ENCODE results near the gene LRRC7.
"Not testable (repeated sequence)": the region's sequence is repeated elsewhere in the genome, so short reads cannot be mapped to it uniquely, and the experiment has no call there.

Gene LRRC7

DNA sequence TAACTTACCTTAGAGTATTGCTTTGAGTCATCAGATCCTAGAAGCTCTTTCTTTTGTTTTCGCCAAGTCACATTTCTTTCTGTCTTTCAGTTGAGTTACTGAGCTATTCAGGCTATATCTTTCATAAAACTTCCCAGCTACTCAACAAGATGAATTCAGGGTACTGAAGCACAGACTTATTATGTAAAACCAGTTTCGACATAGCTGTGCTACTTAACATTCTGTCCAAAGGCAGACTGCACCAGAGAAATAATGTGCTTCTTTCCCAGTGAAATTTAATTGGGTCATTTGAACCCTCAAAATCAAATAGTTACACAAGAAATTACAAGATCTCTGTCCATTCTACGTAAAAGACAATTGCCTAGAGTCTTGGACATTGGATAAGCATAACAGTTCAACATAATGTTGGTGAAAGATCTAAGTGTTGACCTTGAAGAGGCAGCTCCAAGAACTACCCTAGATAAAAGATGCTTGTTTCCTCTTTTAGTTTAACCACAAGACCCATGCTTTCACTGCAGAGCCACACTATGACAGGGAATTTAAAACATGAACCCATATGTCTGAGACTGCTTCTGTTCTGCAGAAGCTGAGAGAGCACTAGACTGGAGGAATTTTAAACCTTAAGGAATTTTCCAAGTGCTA, 474.5 kb downstream of the LRRC7 start:
- DNase-seq (ENCODE audit: low spot score), result no peak

DNA sequence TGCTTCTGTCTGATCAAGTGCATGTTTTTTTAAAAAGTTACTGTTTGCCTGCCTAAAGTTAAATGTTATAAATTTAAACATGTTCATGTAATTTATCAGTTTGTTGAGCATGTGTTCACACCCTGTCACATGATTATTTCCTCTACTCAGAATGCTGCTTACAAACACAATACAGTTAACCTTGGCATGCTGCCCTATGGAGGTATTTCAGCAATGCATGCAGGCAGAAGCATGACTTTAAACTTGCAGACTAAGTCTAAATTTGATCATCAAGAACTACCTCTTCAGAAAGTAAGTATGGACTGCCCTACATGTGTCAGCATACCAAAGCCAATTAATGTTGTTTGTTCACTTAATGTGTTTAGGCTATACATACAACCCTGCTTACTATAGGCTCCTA, 476.1 kb downstream of the LRRC7 start:
- DNase-seq (ENCODE audit: low spot score), result peak; percentile 47

DNA sequence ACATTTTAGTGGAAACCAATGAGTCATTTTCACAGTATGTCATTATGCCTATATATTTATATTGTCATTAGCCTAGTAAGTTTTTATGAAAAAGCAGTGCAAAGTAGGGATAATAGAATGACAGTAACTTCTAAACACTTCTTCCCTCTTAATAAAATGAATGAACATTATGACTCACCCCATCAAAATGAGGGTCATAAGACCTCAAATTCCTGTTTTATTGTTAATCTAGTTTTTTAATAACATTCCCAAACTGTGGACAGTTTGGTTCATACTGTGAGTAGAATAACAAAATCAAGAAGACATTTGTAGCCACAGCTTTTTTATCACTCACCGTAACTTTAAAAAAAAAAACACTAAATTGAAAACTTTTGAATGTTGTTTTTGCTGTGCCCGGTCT, 477.1 kb downstream of the LRRC7 start:
- peak; percentile 48 for DNase-seq (ENCODE audit: low spot score)

DNA sequence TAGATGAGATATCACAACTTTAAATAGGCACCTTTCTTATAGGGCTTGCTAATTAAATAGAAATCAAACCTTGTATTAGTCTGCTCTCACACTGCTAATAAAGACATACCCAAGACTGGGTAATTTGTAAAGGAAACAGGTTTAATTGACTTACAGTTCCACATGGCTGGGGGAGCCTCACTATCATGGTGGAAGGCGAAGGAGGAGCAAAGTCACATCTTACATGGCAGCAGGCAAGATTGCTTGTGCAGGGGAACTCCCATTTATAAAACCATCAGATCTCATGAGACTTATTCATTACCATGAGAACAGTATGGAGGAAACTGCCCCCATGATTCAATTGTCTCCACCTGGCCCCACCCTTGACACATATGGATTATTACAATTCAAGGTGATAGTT, 477.9 kb downstream of the LRRC7 start:
- DNase-seq (ENCODE audit: low spot score), result not testable (repeated sequence)

DNA sequence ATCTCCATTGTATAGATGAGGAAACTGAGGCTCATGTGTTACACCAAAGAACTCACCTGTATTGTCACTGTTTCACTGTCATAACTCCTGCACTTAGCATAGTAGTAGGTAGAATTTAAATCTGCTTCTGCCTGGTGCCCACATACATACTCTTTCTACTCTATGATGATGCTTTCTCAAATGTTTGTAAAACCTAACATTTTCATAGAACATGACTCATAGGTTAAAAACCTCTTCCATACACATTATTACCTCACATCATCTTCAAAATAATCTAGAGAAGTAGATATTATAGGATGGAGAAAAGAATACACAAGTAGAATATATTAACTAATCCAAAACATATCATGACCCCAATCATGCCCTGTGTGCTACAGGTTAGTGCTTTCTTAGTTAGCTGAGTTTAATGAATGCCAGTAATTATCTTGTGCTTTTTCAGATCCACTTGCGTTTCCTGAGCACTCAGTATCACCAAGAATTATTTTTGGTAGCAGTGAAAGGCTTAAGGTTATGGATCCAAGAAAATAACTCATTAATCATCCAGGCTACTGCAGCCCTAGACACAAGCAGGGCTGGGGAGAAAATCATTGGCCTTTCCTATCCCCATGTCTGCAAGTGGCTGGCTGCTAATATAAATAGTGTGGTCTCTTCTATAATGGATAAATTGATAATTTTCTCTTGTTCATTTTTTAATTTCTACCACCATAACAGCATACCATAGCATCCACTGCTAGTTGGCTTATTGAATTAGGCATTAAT, 480.8 kb downstream of the LRRC7 start:
- DNase-seq (ENCODE audit: low spot score), result no peak

DNA sequence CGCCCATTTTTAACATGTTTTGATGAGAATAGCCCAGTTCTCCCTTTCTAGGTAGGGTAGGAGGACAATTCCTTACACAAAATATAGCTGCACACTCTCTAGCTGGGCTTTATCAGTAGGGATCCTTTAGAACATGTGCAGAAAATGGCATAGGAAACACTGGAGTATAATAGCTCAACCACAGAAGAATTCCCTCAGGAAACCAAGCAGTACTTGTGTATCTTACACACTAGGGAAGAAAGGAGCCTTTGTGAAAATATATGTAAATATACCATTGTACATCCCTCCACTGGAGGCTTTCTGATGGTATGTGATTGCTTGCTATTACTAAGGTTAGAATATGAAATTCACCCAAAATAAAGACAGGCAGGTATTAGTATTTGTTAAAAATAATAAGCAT, 484.2 kb downstream of the LRRC7 start:
- DNase-seq (ENCODE audit: low spot score), result no peak

DNA sequence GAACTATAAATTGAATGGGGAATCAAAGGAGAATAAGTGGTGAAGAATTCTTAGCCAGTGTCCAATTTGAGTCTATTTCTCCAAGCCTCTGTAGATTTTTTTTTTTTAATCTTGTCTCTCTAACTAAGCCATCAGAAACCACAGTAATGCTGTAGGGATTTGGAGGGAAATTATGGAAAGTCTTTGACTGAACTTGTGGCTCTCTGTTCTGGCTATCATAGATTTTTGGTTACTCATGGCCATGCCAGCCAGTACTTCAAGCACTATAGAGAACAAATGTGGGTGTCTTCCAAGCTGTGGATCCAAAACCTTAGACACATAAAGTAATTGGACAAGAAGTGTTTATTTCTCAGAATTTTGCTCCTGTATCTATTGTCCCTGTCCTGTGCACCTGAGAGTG, 489.8 kb downstream of the LRRC7 start:
- DNase-seq (ENCODE audit: low spot score), result no peak

DNA sequence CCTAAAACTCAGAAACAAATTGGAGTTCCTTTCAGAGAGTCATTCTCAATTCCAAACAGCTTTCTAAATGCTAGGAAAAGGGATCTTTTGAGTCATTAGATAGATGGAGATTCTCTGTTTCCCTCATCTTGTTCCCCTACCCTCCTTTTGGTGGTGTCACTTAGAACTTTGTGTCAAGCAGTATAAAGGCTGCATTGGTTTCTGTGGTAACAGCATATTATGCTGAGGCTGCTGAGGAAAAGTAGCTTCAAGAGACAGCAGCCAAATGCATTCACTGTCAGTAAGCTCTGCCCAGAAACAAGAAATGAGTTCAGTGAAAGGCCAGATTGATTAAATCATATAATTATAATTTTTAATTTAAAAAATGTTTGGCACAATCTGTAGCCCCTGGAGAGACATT, 493.5 kb downstream of the LRRC7 start:
- DNase-seq (ENCODE audit: low spot score), result no peak

DNA sequence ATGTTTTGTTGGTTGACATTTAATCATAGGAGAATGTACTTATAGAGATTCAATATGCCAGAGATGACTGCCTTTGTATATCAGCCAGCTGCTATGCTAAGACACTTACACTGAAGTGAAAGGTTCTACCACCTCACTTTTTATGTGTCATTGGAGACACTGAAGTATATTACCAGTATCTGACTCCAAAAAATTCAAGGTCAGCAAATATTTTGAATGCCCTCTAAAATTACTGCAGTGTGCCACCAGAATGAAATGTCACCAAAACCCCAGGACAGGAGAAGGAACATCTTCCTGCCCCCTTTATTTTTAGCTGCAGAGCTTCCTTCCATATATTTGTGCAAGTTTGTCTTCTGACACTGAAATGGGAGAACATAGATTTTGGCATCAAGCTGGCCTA, 496.1 kb downstream of the LRRC7 start:
- no peak for DNase-seq (ENCODE audit: low spot score)

DNA sequence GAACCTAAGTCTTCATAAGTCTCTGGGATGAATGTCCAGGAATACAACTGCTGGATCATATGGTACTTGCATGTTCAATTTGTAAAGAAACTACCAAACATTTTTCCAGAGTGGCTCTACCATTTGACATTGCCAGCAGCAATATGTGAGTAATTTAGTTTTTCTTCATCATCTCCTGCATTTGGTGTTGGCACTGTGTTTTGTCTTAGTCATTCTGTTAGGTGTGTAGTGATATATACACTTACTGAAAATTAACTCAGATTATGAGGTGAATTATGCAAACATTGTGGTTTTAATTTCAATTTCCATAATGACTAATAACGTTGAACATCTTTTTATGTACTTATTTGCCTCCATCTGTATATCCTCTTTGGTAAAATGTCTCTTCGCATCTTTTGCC, 499.0 kb downstream of the LRRC7 start:
- DNase-seq (ENCODE audit: low spot score), result no peak

DNA sequence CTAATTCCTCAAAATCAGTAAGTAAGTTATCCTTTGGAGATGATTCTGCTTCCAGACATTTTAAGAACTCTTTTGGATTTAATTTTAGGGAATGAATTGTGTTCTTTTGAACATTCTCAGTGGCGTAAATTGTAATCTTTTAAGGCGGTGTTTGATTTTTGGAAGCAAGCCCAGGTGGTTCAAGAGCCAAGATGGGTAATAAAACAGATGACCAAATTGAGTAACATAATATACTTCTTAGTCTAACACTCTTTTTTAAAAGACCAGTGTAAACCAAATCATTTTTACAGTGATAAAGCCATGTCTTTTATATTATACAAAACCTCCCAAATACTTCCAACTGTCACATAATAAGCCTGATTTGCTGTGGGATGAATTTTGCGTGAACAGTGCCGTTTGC, 503.9 kb downstream of the LRRC7 start:
- DNase-seq (ENCODE audit: low spot score), result no peak

DNA sequence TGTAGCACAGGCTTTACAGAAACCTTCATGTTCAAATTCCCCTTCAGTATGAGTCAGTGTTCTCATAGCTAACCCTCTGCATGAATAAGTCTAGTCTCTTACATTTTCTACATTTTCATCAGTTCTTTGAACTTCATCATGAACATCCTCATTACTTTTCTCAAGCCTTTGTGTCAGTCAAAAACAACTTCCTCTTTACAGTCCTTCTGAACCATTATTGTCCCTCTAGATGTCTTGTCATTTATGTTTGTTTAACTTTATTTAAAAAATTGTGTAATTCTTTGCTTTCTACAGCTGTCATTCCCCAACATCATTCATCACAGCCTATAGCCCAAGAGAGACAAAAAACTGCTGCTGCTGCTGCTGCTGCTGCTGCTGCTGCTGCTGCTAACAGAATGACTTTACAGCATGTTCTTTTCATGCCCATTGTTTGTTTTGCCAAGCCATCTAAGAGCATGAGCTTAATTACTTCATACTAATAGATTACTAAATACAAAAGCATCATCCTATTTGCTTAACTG, 504.6 kb downstream of the LRRC7 start:
- no peak for DNase-seq (ENCODE audit: low spot score)

DNA sequence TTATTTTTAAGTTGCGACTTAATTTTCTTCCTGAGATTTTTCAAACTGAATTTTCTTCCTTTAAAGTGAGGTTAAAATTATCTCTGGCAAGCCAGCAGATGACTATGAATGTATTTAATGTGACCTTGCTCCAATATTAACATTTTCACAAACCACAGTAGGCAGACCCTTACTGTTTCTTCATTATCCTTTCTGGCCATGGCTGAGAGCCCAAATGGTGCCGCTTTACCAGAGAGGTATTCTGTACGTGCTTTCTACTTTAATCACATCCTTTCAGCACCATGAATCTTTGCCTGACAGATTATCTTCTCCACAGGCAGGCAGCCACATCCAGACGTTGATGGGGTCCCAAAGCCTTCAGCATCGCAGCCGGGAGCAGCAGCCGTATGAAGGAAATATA, 508.0 kb downstream of the LRRC7 start:
- no peak for DNase-seq (ENCODE audit: low spot score)

DNA sequence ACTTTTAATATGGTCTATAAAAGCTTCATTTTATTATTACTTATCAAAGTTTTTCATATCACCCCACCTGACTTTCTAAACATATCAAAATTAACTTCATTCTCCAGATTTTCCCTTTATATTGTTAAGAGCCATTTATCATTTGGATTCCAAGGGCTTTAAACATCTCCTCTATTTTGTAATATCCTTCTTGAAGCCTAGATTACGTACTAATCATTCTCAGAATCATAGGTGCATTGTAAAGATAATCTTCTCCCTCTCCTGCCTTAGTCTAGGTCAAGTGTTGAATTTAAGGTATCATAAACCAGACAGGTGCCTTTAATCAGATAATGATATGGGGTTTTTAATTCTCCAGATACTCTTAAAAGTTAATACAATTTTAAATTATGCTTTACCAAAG, 509.3 kb downstream of the LRRC7 start:
- DNase-seq (ENCODE audit: low spot score), result no peak

DNA sequence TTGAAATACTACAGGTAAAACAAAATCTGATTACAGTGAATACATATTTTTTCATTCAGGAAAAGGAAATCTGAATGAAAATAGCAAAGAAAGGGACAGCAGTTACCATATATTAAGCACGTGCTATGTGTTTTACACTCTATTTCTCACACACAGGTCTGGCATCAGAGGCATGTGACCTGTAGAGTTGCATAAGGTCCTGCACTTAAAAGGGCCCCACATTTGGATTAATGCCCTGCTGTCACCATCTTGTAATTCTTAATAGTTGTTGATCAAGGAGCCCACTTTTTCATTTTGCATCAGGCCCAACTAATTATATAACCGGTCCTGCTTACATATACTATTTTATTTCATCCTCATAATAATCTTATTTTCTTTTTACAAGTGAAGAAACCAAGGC, 511.8 kb downstream of the LRRC7 start:
- no peak for DNase-seq (ENCODE audit: low spot score)

DNA sequence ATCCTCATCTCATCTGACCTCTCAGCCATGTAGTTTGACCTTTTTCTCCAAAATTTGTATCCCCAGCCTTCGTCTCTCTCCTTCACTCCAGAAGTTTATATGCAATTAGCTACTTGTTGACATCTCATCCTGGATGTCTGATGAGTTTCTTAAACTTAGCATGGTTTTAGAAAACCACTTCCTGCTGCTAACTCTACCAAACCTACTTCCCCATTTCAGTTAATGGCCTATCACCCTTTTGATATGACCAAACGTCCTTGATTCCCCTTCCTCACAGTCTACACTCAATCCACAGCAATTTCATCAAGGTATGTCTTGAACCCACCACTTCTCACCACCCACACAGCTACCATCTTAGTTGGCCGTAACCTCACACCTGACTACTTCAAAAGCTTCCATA, 515.8 kb downstream of the LRRC7 start:
- no peak for DNase-seq (ENCODE audit: low spot score)

DNA sequence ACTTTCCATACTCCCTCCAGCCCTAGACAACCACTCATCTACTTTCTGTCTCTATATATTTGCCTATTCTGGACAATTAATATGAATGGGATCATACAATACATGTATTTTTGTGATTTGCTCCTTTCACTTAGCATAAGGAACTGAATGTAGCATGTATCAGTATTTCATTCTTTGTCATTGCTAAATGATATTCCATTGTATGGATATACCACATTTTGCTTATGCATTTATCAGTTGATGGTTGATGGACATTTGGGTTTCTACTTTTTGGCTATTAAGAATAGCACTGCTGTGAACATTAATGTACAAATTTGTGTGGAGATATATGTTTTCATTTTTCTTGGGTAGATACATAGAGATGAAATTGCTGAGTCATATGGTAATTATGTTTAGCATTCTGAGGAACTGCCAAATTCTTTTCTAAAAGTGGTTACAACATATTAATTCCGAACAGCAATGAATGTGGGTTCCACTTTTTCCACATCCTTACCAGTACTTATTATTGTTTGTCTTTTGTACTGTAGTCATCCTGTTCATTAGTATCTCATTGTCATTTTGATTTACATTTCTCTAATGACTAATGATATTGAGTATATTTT, 516.7 kb downstream of the LRRC7 start:
- no peak for DNase-seq (ENCODE audit: low spot score)

DNA sequence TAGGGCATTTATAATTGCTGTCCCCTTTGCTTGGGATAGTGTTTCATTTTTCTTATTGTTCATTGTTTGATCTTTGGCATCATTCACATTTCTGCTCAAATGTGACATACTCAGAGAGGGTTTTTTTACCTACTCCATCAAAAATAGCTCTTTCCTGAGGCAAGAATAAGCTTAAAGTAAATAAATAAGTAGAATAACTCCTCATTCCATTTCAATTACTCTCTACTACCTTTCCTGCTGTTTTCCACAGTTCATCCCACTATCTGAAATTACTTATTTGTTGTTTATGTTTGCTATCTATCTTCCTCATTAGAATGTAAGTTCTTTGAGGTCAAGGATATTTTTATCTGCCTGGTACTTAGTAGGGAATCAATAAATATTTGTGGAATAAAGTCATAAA, 517.8 kb downstream of the LRRC7 start:
- no peak for DNase-seq (ENCODE audit: low spot score)

DNA sequence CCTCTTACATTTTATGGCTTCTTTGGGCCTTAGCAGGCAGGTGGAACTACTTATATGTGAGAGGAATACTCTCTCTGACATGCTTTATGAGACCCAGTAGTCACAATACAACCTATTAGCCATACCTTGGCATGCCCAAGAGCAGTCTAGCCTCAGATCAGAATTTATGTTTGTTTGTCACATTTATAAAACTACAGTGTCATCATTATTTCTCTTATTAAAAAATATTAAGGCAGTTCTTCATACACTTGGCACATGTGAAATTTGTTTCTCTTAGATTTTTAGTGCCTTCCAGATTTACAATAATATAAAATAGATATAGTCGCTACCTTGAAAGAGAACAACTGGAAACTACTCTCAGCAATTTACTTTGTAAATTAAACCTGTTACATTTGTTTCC, 519.2 kb downstream of the LRRC7 start:
- no peak for DNase-seq (ENCODE audit: low spot score)

DNA sequence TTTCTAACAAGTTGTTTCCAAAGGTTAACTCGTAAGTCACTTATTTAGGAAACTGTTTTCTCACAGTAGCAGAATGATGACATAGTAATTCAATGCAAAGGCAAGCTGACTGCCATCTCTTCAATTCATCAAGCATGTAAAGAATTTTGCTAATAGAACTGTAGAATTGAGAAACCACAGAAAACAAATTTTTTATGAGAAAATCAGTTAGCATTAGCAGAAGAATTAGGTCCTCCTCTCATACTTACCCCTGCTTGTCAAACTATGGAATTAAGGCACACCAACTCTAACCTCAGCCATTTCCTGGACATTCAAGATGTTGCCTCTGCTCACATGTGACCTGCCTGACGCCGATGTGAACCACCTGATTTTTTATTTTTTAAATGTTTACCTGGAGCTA, 522.4 kb downstream of the LRRC7 start:
- DNase-seq (ENCODE audit: low spot score), result no peak

DNA sequence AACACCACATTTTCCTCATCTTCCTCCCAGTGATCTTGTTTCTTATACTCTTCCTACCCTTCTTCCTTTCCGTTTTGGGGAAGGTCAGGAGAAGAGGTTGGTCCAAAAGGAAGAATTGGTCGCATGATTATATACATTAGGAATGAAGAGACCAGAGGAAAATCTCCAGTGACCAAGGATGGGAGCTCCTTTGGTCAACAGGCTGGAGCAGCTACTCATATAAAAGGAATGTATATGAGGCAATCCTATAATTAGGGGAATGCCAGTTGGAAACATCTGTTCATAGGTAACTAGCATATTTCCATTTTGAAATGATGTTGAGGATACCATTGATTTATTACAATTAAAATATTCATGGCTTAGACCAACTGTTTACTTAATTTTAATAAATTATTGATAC, 523.2 kb downstream of the LRRC7 start:
- no peak for DNase-seq (ENCODE audit: low spot score)

DNA sequence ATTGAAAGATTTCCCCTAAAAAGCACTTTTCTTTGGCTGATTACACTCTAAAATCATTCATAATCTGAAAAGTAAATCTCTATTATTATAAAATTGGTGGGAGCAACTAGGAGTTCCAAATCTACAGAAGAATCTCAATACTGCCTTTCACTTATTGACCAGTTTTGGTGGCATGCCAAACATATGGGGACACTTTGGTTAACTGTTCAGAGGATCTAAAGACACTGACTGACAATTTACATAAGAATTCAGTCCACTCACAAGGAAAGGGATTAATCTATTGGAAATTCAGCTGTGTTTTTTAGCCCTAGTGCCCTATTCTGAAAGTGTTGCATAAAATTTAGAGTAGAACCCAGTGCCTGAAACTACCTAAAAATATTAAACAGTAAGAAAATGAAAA, 524.1 kb downstream of the LRRC7 start:
- no peak for DNase-seq (ENCODE audit: low spot score)

DNA sequence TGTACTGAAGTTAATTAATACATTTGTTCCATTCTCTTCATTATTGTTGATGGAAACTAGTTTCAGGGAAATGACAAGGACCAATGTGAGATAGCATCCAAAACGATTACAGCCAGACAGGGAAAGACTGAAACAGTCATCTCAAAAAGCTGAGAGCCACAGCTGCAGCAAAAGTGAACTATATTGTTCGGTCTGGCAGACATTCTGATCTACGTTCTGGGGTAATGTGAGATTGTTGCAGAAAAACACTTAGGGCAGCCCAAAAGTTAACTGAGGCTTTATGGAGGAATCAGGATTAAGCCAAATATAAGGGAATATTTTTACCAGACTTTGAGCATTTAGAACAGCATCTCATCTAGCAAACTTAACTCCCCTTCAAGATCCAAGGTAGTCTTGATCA, 524.8 kb downstream of the LRRC7 start:
- DNase-seq (ENCODE audit: low spot score), result no peak

Data from kidney capillary endothelial cell (primary cell).